Mesendoderm (in vitro differentiated cells): ENCODE results near the gene ARHGAP42.

Experiments
- DNase-seq: peaks from one replicate; pipeline ENCODE4 v3.0.0; 2013
- H2AK5ac ChIP-seq: 2 replicates; pipeline ENCODE4 v1.6.1; 2013; ENCODE audit warnings: low read length, inconsistent platforms
- H2BK120ac ChIP-seq: 2 replicates; pipeline ENCODE4 v1.6.1; 2013; ENCODE audit warnings: low read depth, mild to moderate bottlenecking, low read length, moderate library complexity, mixed read lengths
- H2BK15ac ChIP-seq: replicated peaks from 2 replicates; pipeline ENCODE4 v1.6.1; 2013; ENCODE audit warnings: low read depth, mild to moderate bottlenecking, moderate library complexity
- H2BK5ac ChIP-seq: 2 replicates; pipeline ENCODE4 v1.6.1; 2013; ENCODE audit warnings: low read length, inconsistent platforms
- H3K18ac ChIP-seq: 2 replicates; pipeline ENCODE4 v1.6.1; 2013; ENCODE audit warnings: mild to moderate bottlenecking, low read length, mixed read lengths
- H3K23ac ChIP-seq: one replicate; pipeline ENCODE4 v1.6.1; 2013; ENCODE audit warnings: low read length
- H3K27ac ChIP-seq: 2 replicates; pipeline ENCODE4 v1.5.1; 2013; ENCODE audit warnings: low read depth, mild to moderate bottlenecking, inconsistent platforms, low read length, moderate library complexity
- H3K27me3 ChIP-seq: 2 replicates; pipeline ENCODE4 v1.6.1; 2013; ENCODE audit warnings: low read length, control low read depth, mild to moderate bottlenecking, inconsistent platforms; ENCODE audit not compliant: insufficient read depth, poor library complexity
- H3K36me3 ChIP-seq: 2 replicates; pipeline ENCODE4 v1.6.1; 2013; ENCODE audit warnings: low read length, inconsistent platforms; ENCODE audit not compliant: control insufficient read depth, insufficient read depth
- H3K4ac ChIP-seq: one replicate; pipeline ENCODE4 v1.6.1; 2013; ENCODE audit warnings: low read depth, mild to moderate bottlenecking, low read length, moderate library complexity
- H3K4me1 ChIP-seq: 2 replicates; pipeline ENCODE4 v1.6.1; 2013; ENCODE audit warnings: low read depth, low read length, inconsistent platforms; ENCODE audit not compliant: control insufficient read depth
- H3K4me2 ChIP-seq: 2 replicates; pipeline ENCODE4 v1.6.1; 2013; ENCODE audit warnings: low read length
- H3K4me3 ChIP-seq: 2 replicates; pipeline ENCODE4 v1.5.1; 2013; ENCODE audit warnings: mild to moderate bottlenecking, low read length
- H3K56ac ChIP-seq: one replicate; pipeline ENCODE4 v1.6.1; 2013; ENCODE audit warnings: low read length
- H3K79me1 ChIP-seq: 2 replicates; pipeline ENCODE4 v1.6.1; 2013; ENCODE audit warnings: low read length, inconsistent platforms
- H3K79me2 ChIP-seq: 2 replicates; pipeline ENCODE4 v1.6.1; 2013; ENCODE audit warnings: mild to moderate bottlenecking, low read length; ENCODE audit not compliant: control insufficient read depth, insufficient read depth
- H3K9ac ChIP-seq: 2 replicates; pipeline ENCODE4 v1.6.1; 2013; ENCODE audit warnings: low read length, inconsistent platforms
- H4K5ac ChIP-seq: one replicate; pipeline ENCODE4 v1.6.1; 2013; ENCODE audit warnings: low read length
- H4K8ac ChIP-seq: one replicate; pipeline ENCODE4 v1.6.1; 2013; ENCODE audit warnings: low read depth, mild to moderate bottlenecking, control low read depth, low read length, moderate library complexity
- WGBS: extraction: QIAGEN DNeasy Blood & Tissue Kit; methylation state at CpG from one replicate; pipeline ENCODE4 v1.1.7; 2013; ENCODE audit warnings: low lambda C conversion rate, missing lambda C conversion rate; ENCODE audit not compliant: insufficient coverage; ENCODE audit errors: extremely low coverage; 5-methylcytosine and 5-hydroxymethylcytosine counted together

The ARHGAP42 gene

GRCh38 chr11:100978442-100978841 is 291.4 kb downstream of the ARHGAP42 start:
- no peak overlapping the region for H2BK15ac ChIP-seq
- H3K9ac ChIP-seq = no peak overlapping the region
- H2BK120ac ChIP-seq = no peak overlapping the region
- no peak overlapping the region for H3K4me3 ChIP-seq
- no peak overlapping the region for H4K8ac ChIP-seq
- H3K23ac ChIP-seq = no peak overlapping the region
- H2AK5ac ChIP-seq = no peak overlapping the region
- no peak overlapping the region for H3K18ac ChIP-seq
- H3K27me3 ChIP-seq = no peaks in the 10 kb centered on the region
- H3K4me2 ChIP-seq = no peak overlapping the region
- peaks cover 2% of the 10 kb centered on the region for H3K4me1 ChIP-seq
- no peaks in the 10 kb centered on the region for H3K36me3 ChIP-seq
- no peaks in the 10 kb centered on the region for H3K79me2 ChIP-seq
- no peak overlapping the region for H3K4ac ChIP-seq
- no peak overlapping the region for H3K27ac ChIP-seq
- WGBS = no CpG with 5 or more reads among the region's 2 CpGs
- no peak overlapping the region for H4K5ac ChIP-seq
- no peak overlapping the region for H2BK5ac ChIP-seq
- no peaks in the 10 kb centered on the region for H3K79me1 ChIP-seq
- H3K56ac ChIP-seq = no peak overlapping the region
- peak; percentile 55 for DNase-seq

- H3K18ac ChIP-seq = no peak overlapping the region
- H2AK5ac ChIP-seq = no peak overlapping the region
- H3K4me3 ChIP-seq = no peak overlapping the region
- no peaks in the 10 kb centered on the region for H3K79me2 ChIP-seq
- H3K36me3 ChIP-seq = no peaks in the 10 kb centered on the region
- no peak overlapping the region for H2BK5ac ChIP-seq
- H3K27ac ChIP-seq = no peak overlapping the region
- H3K9ac ChIP-seq = no peak overlapping the region
- no peak overlapping the region for H4K8ac ChIP-seq
- H3K79me1 ChIP-seq = no peaks in the 10 kb centered on the region
- no peak overlapping the region for H3K4ac ChIP-seq
- DNase-seq = peak; percentile 77
- H3K4me2 ChIP-seq = no peak overlapping the region
- H2BK15ac ChIP-seq = no peak overlapping the region
- H3K4me1 ChIP-seq = peaks cover 2% of the 10 kb centered on the region
- H2BK120ac ChIP-seq = no peak overlapping the region
- H3K56ac ChIP-seq = no peak overlapping the region
- H3K27me3 ChIP-seq = no peaks in the 10 kb centered on the region
- WGBS = no CpG with 5 or more reads among the region's 2 CpGs
- H3K23ac ChIP-seq = no peak overlapping the region
- H4K5ac ChIP-seq = no peak overlapping the region
Observed at GRCh38 chr11:100978939-100979338, 291.9 kb downstream of the ARHGAP42 start.

- H3K79me2 ChIP-seq = no peaks in the 10 kb centered on the region
- H4K5ac ChIP-seq = no peak overlapping the region
- no peak overlapping the region for H3K4me2 ChIP-seq
- H3K9ac ChIP-seq = no peak overlapping the region
- H4K8ac ChIP-seq = no peak overlapping the region
- H3K4me1 ChIP-seq = peaks cover 2% of the 10 kb centered on the region
- H2BK15ac ChIP-seq = no peak overlapping the region
- no peak overlapping the region for H2BK5ac ChIP-seq
- H3K27ac ChIP-seq = no peak overlapping the region
- H3K4me3 ChIP-seq = no peak overlapping the region
- no peaks in the 10 kb centered on the region for H3K36me3 ChIP-seq
- DNase-seq = peak; percentile 59
- H3K56ac ChIP-seq = no peak overlapping the region
- no peak overlapping the region for H3K18ac ChIP-seq
- no peak overlapping the region for H3K4ac ChIP-seq
- no CpG with 5 or more reads among the region's 3 CpGs for WGBS
- no peak overlapping the region for H2BK120ac ChIP-seq
- no peaks in the 10 kb centered on the region for H3K79me1 ChIP-seq
- H3K27me3 ChIP-seq = no peaks in the 10 kb centered on the region
- H3K23ac ChIP-seq = no peak overlapping the region
- H2AK5ac ChIP-seq = no peak overlapping the region
Observed at GRCh38 chr11:100980156-100980555, 293.1 kb downstream of the ARHGAP42 start.

- H3K4me2 ChIP-seq = no peak overlapping the region
Observed at GRCh38 chr11:100981196-100981824, 294.2 kb downstream of the ARHGAP42 start.

GRCh38 chr11:100984668-100985067 is 297.6 kb downstream of the ARHGAP42 start:
- H2BK5ac ChIP-seq = no peak overlapping the region
- no peak overlapping the region for H3K4me2 ChIP-seq
- H4K8ac ChIP-seq = no peak overlapping the region
- H3K79me2 ChIP-seq = no peaks in the 10 kb centered on the region
- no CpG with 5 or more reads among the region's 3 CpGs for WGBS
- DNase-seq = peak; percentile 28
- H4K5ac ChIP-seq = no peak overlapping the region
- H3K18ac ChIP-seq = no peak overlapping the region
- no peak overlapping the region for H3K9ac ChIP-seq
- no peak overlapping the region for H3K4ac ChIP-seq
- H3K27me3 ChIP-seq = no peaks in the 10 kb centered on the region
- no peaks in the 10 kb centered on the region for H3K79me1 ChIP-seq
- no peaks in the 10 kb centered on the region for H3K4me1 ChIP-seq
- no peak overlapping the region for H3K27ac ChIP-seq
- no peak overlapping the region for H2BK15ac ChIP-seq
- no peak overlapping the region for H3K23ac ChIP-seq
- H2BK120ac ChIP-seq = no peak overlapping the region
- no peak overlapping the region for H2AK5ac ChIP-seq
- no peaks in the 10 kb centered on the region for H3K36me3 ChIP-seq
- no peak overlapping the region for H3K56ac ChIP-seq
- H3K4me3 ChIP-seq = no peak overlapping the region

More at GRCh38 chr11:100981196-100981824, 294.2 kb downstream of the ARHGAP42 start:
- Histone ChIP-seq H3K79me1 (no peaks in the 10 kb centered on the region), H3K79me2 (no peaks in the 10 kb centered on the region), H2BK120ac (no peak overlapping the region), H3K9ac (no peak overlapping the region), H3K18ac (no peak overlapping the region), H3K36me3 (no peaks in the 10 kb centered on the region), H4K8ac (no peak overlapping the region), H2AK5ac (no peak overlapping the region), H2BK5ac (no peak overlapping the region), H3K27me3 (no peaks in the 10 kb centered on the region), H2BK15ac (no peak overlapping the region), H3K4me3 (no peak overlapping the region), H3K27ac (no peak overlapping the region), H3K4me1 (peaks cover 2% of the 10 kb centered on the region), H3K4ac (no peak overlapping the region), H3K56ac (no peak overlapping the region), H3K23ac (no peak overlapping the region), H4K5ac (no peak overlapping the region)
- DNase-seq = no peak
- no CpG with 5 or more reads among the region's 1 CpG for WGBS

GRCh38 chr11:100990931-100991330 is 303.8 kb downstream of the ARHGAP42 start:
- Histone ChIP-seq H3K23ac (no peak overlapping the region), H4K8ac (no peak overlapping the region), H3K18ac (no peak overlapping the region), H3K36me3 (no peaks in the 10 kb centered on the region), H3K9ac (no peak overlapping the region), H3K27me3 (no peaks in the 10 kb centered on the region), H3K4me1 (no peaks in the 10 kb centered on the region), H2BK5ac (no peak overlapping the region), H3K56ac (no peak overlapping the region), H2AK5ac (no peak overlapping the region), H2BK120ac (no peak overlapping the region), H3K4me2 (no peak overlapping the region), H3K79me1 (no peaks in the 10 kb centered on the region), H2BK15ac (no peak overlapping the region), H3K27ac (no peak overlapping the region), H4K5ac (no peak overlapping the region), H3K4me3 (no peak overlapping the region), H3K4ac (no peak overlapping the region), H3K79me2 (no peaks in the 10 kb centered on the region)
- DNase-seq = no peak
- WGBS = no CpG with 5 or more reads among the region's 1 CpG
